H1 (cell line): ENCODE results near the gene PAX5. TPM values are rescaled to one million over a fixed set of nuclear protein-coding genes. Genes with fewer than 3 reads are reported as not detected.

ENCODE experiments used
- CTCF ChIA-PET: fragments of 300-600 bp; sonication (Branson Sonifier 250); formaldehyde crosslinking; loops from one replicate; lab custom pipeline; 2021; ENCODE audit not compliant: partially characterized antibody; lab: Charles Lee
- POLR2A ChIA-PET: fragments of 300-600 bp; sonication (Branson Sonifier 250); formaldehyde crosslinking; loops from one replicate; lab custom pipeline; 2021; ENCODE audit warnings: inconsistent platforms; ENCODE audit not compliant: partially characterized antibody; lab: Charles Lee
- DNase-seq, 2 experiments: peaks; one replicate each; pipeline versions ENCODE4 v3.0.0 to v3.0.0-alpha.2; 2010 to 2022; ENCODE audit warnings: low spot score in 2 of 2, low read depth in 1 of 2, mixed read lengths in 1 of 2
- FAIRE-seq: peaks from 2 replicates; lab custom pipeline; 2011; peaks lifted over from hg19 to GRCh38; lab: Jason Lieb, UNC
- H2AFZ ChIP-seq: 2 replicates; pipeline ENCODE4 v1.8.1; 2012; ENCODE audit warnings: low read length, inconsistent platforms
- H2AK5ac ChIP-seq: 2 replicates; pipeline ENCODE4 v1.6.1; 2013; ENCODE audit warnings: low read depth, low read length
- H2BK120ac ChIP-seq: replicated peaks from 2 replicates; pipeline ENCODE3; 2013; ENCODE audit warnings: low read depth, low read length, inconsistent platforms
- H2BK12ac ChIP-seq: 2 replicates; pipeline ENCODE4 v1.6.1; 2013; ENCODE audit warnings: low read depth, low read length
- H2BK15ac ChIP-seq: 2 replicates; pipeline ENCODE4 v1.6.1; 2013; ENCODE audit warnings: low read length
- H2BK20ac ChIP-seq: 2 replicates; pipeline ENCODE4 v1.6.1; 2013; ENCODE audit warnings: low read length
- H2BK5ac ChIP-seq: 2 replicates; pipeline ENCODE4 v1.6.1; 2013; ENCODE audit warnings: low read depth, low read length
- H3K14ac ChIP-seq: 2 replicates; pipeline ENCODE4 v1.6.1; 2013; ENCODE audit warnings: inconsistent platforms; ENCODE audit not compliant: insufficient read length
- H3K18ac ChIP-seq: 2 replicates; pipeline ENCODE4 v1.6.1; 2013; ENCODE audit warnings: low read length; ENCODE audit errors: extremely low read depth
- H3K23ac ChIP-seq: 2 replicates; pipeline ENCODE4 v1.6.1; 2013; ENCODE audit warnings: inconsistent platforms; ENCODE audit not compliant: insufficient read length
- H3K23me2 ChIP-seq: 2 replicates; pipeline ENCODE4 v1.6.1; 2013; ENCODE audit warnings: low read depth, low read length
- H3K27ac ChIP-seq: 2 replicates; pipeline ENCODE4 v1.6.1; 2011; ENCODE audit warnings: low read depth, low read length, inconsistent platforms
- H3K27me3 ChIP-seq, 4 experiments: replicated peaks in 1 of 4; 1 replicate in 1 of 4; 2 replicates in 3 of 4; pipeline versions ENCODE4 v1.6.1 to v1.8.1; 2011 to 2013; ENCODE audit warnings: low read length in 3 of 4, mild to moderate bottlenecking in 3 of 4, inconsistent platforms in 2 of 4, mixed read lengths in 2 of 4, moderate library complexity in 1 of 4; ENCODE audit not compliant: control insufficient read depth in 3 of 4, insufficient read depth in 3 of 4; ENCODE audit errors: extremely low read depth in 1 of 4
- H3K36me3 ChIP-seq, 4 experiments: 2 replicates each; pipeline versions ENCODE4 v1.6.1 to v1.8.1; 2011 to 2013; ENCODE audit warnings: mild to moderate bottlenecking in 4 of 4, low read length in 3 of 4, moderate library complexity in 2 of 4, control low read depth in 1 of 4, inconsistent platforms in 1 of 4; ENCODE audit not compliant: insufficient read depth in 4 of 4, control insufficient read depth in 2 of 4
- H3K4ac ChIP-seq: replicated peaks from 2 replicates; pipeline ENCODE3; 2013; ENCODE audit warnings: low read length, low read depth, mixed read lengths, inconsistent platforms; ENCODE audit not compliant: insufficient read length
- H3K4me1 ChIP-seq, 4 experiments: replicated peaks in 1 of 4; 1 replicate in 1 of 4; 2 replicates in 3 of 4; pipeline versions ENCODE4 v1.6.1 to v1.8.1; 2011 to 2013; ENCODE audit warnings: low read length in 3 of 4, inconsistent platforms in 2 of 4, mixed read lengths in 1 of 4; ENCODE audit not compliant: insufficient read depth in 4 of 4, control insufficient read depth in 3 of 4
- H3K4me2 ChIP-seq, 2 experiments: 2 replicates each; pipeline versions ENCODE4 v1.6.1 to v1.8.1; 2011 to 2013; ENCODE audit warnings: low read depth in 2 of 2, low read length in 2 of 2, control low read depth in 1 of 2, inconsistent platforms in 1 of 2, mild to moderate bottlenecking in 1 of 2; ENCODE audit not compliant: insufficient read depth in 1 of 2
- H3K4me3 ChIP-seq, 4 experiments: fragments of 200-600, 300-600 bp in 1 of 4; sonication (generic), shearing (Covaris generic), sonication (Bioruptor Twin) in 1 of 4; 2 replicates each; pipeline versions ENCODE4 v1.5.1 to v1.8.1; 2011 to 2016; ENCODE audit warnings: low read length in 4 of 4, low read depth in 3 of 4, control low read depth in 2 of 4, inconsistent platforms in 2 of 4, mild to moderate bottlenecking in 2 of 4, mixed read lengths in 1 of 4, moderate library complexity in 1 of 4; ENCODE audit not compliant: insufficient read depth in 2 of 4; ENCODE audit errors: extremely low read depth in 1 of 4
- H3K56ac ChIP-seq: replicated peaks from 2 replicates; pipeline ENCODE3; 2013; ENCODE audit warnings: low read depth, mild to moderate bottlenecking, mixed read lengths, low read length, inconsistent platforms; ENCODE audit not compliant: insufficient read length
- H3K79me1 ChIP-seq: 2 replicates; pipeline ENCODE4 v1.6.1; 2013; ENCODE audit warnings: low read depth, low read length, control low read depth
- H3K79me2 ChIP-seq, 2 experiments: 2 replicates each; pipeline versions ENCODE4 v1.6.1 to v1.8.1; 2012 to 2013; ENCODE audit warnings: low read length in 2 of 2, mild to moderate bottlenecking in 2 of 2, inconsistent platforms in 1 of 2; ENCODE audit not compliant: insufficient read depth in 2 of 2, control insufficient read depth in 1 of 2
- H3K9ac ChIP-seq, 4 experiments: replicated peaks in 1 of 4; 1 replicate in 1 of 4; 2 replicates in 3 of 4; pipeline versions ENCODE4 v1.6.1 to v1.8.1; 2011 to 2013; ENCODE audit warnings: low read depth in 3 of 4, low read length in 3 of 4, control low read depth in 2 of 4, mild to moderate bottlenecking in 2 of 4, moderate library complexity in 2 of 4, inconsistent platforms in 1 of 4; ENCODE audit errors: extremely low read depth in 1 of 4
- H3K9me3 ChIP-seq, 2 experiments: 2 replicates each; pipeline versions ENCODE4 v1.6.1 to v1.8.1; 2012 to 2013; ENCODE audit warnings: mild to moderate bottlenecking in 2 of 2, moderate library complexity in 2 of 2, control low read depth in 1 of 2, inconsistent platforms in 1 of 2, low read depth in 1 of 2, low read length in 1 of 2, mixed read lengths in 1 of 2; ENCODE audit not compliant: insufficient read depth in 2 of 2
- H4K20me1 ChIP-seq, 2 experiments: replicated peaks in 1 of 2; 2 replicates each; pipeline versions ENCODE3 to v1.8.1; 2011 to 2013; ENCODE audit warnings: inconsistent platforms in 2 of 2, low read length in 2 of 2, mild to moderate bottlenecking in 1 of 2; ENCODE audit not compliant: insufficient read depth in 2 of 2, control insufficient read depth in 1 of 2
- H4K5ac ChIP-seq: 2 replicates; pipeline ENCODE4 v1.6.1; 2013; ENCODE audit warnings: low read length, low read depth, mixed read lengths, inconsistent platforms; ENCODE audit not compliant: insufficient read length
- H4K8ac ChIP-seq: 2 replicates; pipeline ENCODE4 v1.8.0; 2013; ENCODE audit warnings: mild to moderate bottlenecking, moderate library complexity, low read length, inconsistent platforms; ENCODE audit not compliant: insufficient read depth; ENCODE audit errors: extremely low read depth
- H4K91ac ChIP-seq: replicated peaks from 2 replicates; pipeline ENCODE3; 2013; ENCODE audit warnings: low read length, mixed read lengths, inconsistent platforms; ENCODE audit not compliant: insufficient read length
- EZH2 ChIP-seq: fragments of 200-600 bp; sonication (generic); IDR thresholded peaks from 2 replicates; pipeline ENCODE4 v1.7.1; 2012; ENCODE audit warnings: low read depth, mild to moderate bottlenecking, moderate library complexity, low read length, inconsistent platforms; ENCODE audit not compliant: severe bottlenecking
- RBBP5 ChIP-seq: IDR thresholded peaks from 2 replicates; pipeline ENCODE4 v1.7.1; 2012; ENCODE audit warnings: low read depth, mild to moderate bottlenecking, inconsistent platforms, low read length, moderate library complexity, borderline replicate concordance
- WGBS, 2 experiments: shearing (Covaris generic) in 1 of 2; methylation state at CpG; one replicate each; pipeline versions ENCODE4 v1.1.6 to v1.1.7; 2013 to 2015; ENCODE audit warnings: low lambda C conversion rate in 2 of 2, mixed read lengths in 2 of 2, inconsistent platforms in 1 of 2, low coverage in 1 of 2, missing lambda C conversion rate in 1 of 2; ENCODE audit not compliant: insufficient replicate concordance in 2 of 2, insufficient coverage in 1 of 2, insufficient read length in 1 of 2; ENCODE audit errors: extremely low coverage in 1 of 2, missing lambda C conversion rate in 1 of 2; 5-methylcytosine and 5-hydroxymethylcytosine counted together
- polyA plus RNA-seq, 7 experiments: library from polyadenylated mRNA; depleted of rRNA in 3 of 7; stranded (reverse) in 5 of 7; unstranded in 2 of 7; fragments of >200 nt in 5 of 7; fragments of 200-250 nt in 2 of 7; gene quantifications; 1 replicate in 5 of 7; 2 replicates in 1 of 7; 4 replicates in 1 of 7; pipeline versions ENCODE4 v1.2.1 to v1.2.3, GENCODE V29; 2011 to 2013; ENCODE audit warnings: missing spikeins in 2 of 7, mixed read lengths in 2 of 7
- total RNA-seq: library from RNA; stranded (reverse); fragmentation: NEBNext Ultra II Directional; extraction: Animal tissue kit (Norgen Biotek cat#: 25700); gene quantifications from 2 replicates; pipeline ENCODE4 v1.2.1, GENCODE V29; 2021

The PAX5 gene
- total and polyA plus RNA-seq, 2 of the 8 experiments (the other 6 are each of a cell fraction or from before 2014, with no cell fraction given): 0.29 to 0.43 TPM

DNA sequence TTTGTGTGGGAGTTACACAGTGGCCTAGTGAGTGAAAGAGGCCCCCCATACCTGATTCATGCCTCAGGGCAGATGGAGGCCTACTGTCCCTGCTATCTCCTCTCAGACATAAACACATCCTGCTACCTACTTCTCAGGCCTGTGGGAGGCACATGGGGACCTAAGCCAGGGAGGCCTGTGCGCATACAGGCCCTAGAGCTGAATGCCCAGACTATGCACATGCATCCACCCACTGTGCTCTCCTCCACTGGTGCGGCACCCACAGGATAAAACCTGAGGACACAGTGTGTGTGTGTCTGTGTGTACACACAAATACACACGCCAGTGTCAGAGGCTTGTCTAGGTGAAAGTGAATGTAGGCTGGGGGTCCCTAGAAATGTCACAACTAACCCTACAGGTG is 1.4 kb downstream of the PAX5 start:
- Histone ChIP-seq H2BK20ac (no peak overlapping the region), H4K20me1 (peaks cover 4 to 12% of the 10 kb centered on the region in 2 experiments), H3K79me2 (no peaks in the 10 kb centered on the region), H3K27ac (no peak overlapping the region), H3K27me3 (peaks cover 76 to 100% (median 98%) of the 10 kb centered on the region in 4 experiments), H2BK5ac (no peak overlapping the region), H4K5ac (no peak overlapping the region), H3K56ac (no peak overlapping the region), H3K4ac (no peak overlapping the region), H4K8ac (no peak overlapping the region), H2AK5ac (no peak overlapping the region), H3K4me2 (no peak overlapping the region), H3K4me3 (no peak overlapping the region), H2BK12ac (no peak overlapping the region), H3K9ac (no peak overlapping the region), H3K4me1 (peaks cover 5 to 45% (median 17%) of the 10 kb centered on the region in 4 experiments), H4K91ac (no peak overlapping the region), H3K14ac (no peak overlapping the region), H3K9me3 (no peaks in the 10 kb centered on the region), H3K18ac (no peak overlapping the region), H2BK15ac (no peak overlapping the region), H3K23ac (no peak overlapping the region)
- no peak for FAIRE-seq
- 60% methylated on average over 3 of the region's 3 CpGs; no CpG with 5 or more reads in 1 of the 2 experiments for WGBS, 2 experiments
- CTCF ChIA-PET: interaction anchor here (0.6 to 2.1 kb wide), 2 partner anchors 37 to 320 kb away, joined by 4 to 8 read pairs; no protein-coding TSS in a partner anchor
- peak; percentile 29 for TF ChIP-seq EZH2
- TF ChIP-seq RBBP5: no peak
- TF ChIP-seq, all 59 proteins: peak for 1
- Histone ChIP-seq H2AFZ (no peak overlapping the region), H3K23me2 (peaks cover 32% of the 10 kb centered on the region), H2BK120ac (no peak overlapping the region), H3K36me3 (no peaks in the 10 kb centered on the region), H3K79me1 (no peaks in the 10 kb centered on the region)
- no peak for DNase-seq
- POLR2A ChIA-PET: no interaction called here
